ENCODE results near the gene KRTAP3-3. TPM values are rescaled to one million over a fixed set of nuclear protein-coding genes. Genes with fewer than 3 reads are reported as not detected.

KRTAP3-3 gene
- total RNA-seq, 1 donor from 2014 or later, result not detected

- DNase-seq (ENCODE audit: extremely low spot score, unreplicated experiment), result no peak
- TF ChIP-seq CTCF (IDR thresholded peaks at IDR 0.05), result no peak
- H3K4me3 Mint-ChIP-seq (ENCODE audit: unreplicated experiment), result no peak within 1 kb of the TSS
- H3K9me3 Mint-ChIP-seq (ENCODE audit: unreplicated experiment), result no peaks in the 10 kb centered on the region
- no peak within 1 kb of the TSS for H3K27ac Mint-ChIP-seq (ENCODE audit: unreplicated experiment)
- H3K4me1 Mint-ChIP-seq (ENCODE audit: unreplicated experiment), result peaks cover 6% of the 10 kb centered on the region
- no peaks in the 10 kb centered on the region for H3K36me3 Mint-ChIP-seq (ENCODE audit: unreplicated experiment)
- H3K27me3 Mint-ChIP-seq (ENCODE audit: unreplicated experiment), result peaks cover 3% of the 10 kb centered on the region
These were observed 9.7 kb downstream of the KRTAP3-3 start, which contains the start of gene KRT40 for GRCh38 chr17:40984226-40984625. Gene KRT40 (minus strand): TSS chr17:40984326. CDS start chr17:40984273, 53 bp downstream.

DNA sequence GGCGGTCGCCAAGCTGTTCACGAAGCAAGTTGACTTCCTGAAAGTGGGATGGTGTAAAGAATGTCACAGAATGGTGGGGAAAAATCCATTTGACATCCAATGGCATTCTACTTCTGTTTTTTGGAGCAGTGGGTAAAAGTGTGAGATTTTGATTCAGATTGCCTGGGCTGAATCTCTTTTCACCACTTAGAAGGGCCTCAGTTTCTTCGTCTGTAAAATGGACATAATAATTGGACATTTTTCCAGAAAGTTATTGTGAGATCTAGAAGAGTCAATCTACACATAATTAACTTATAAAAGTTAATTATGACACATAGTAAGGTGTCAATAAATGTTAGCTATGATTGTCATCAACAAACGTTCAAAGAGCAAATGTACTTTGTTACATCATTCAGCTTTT, 12.8 kb downstream of the KRTAP3-3 start:
- H3K4me3 Mint-ChIP-seq (ENCODE audit: unreplicated experiment), result no peak overlapping the region

GRCh38 chr17:40980596-40980995, 13.4 kb downstream of the KRTAP3-3 start:
- Mint-ChIP-seq H3K4me3 (ENCODE audit: unreplicated experiment) (no peak overlapping the region), H3K4me1 (ENCODE audit: unreplicated experiment) (peaks cover 5% of the 10 kb centered on the region), H3K9me3 (ENCODE audit: unreplicated experiment) (no peaks in the 10 kb centered on the region), H3K27me3 (ENCODE audit: unreplicated experiment) (no peaks in the 10 kb centered on the region), H3K36me3 (ENCODE audit: unreplicated experiment) (no peaks in the 10 kb centered on the region), H3K27ac (ENCODE audit: unreplicated experiment) (no peak overlapping the region)
- TF ChIP-seq CTCF (IDR thresholded peaks at IDR 0.05), result no peak
- DNase-seq (ENCODE audit: extremely low spot score, unreplicated experiment), result no peak

More for the DNA sequence above, 12.8 kb downstream of the KRTAP3-3 start:
- Mint-ChIP-seq H3K9me3 (ENCODE audit: unreplicated experiment) (no peaks in the 10 kb centered on the region), H3K27ac (ENCODE audit: unreplicated experiment) (no peak overlapping the region), H3K27me3 (ENCODE audit: unreplicated experiment) (no peaks in the 10 kb centered on the region), H3K36me3 (ENCODE audit: unreplicated experiment) (no peaks in the 10 kb centered on the region), H3K4me1 (ENCODE audit: unreplicated experiment) (peaks cover 5% of the 10 kb centered on the region)
- no peak for DNase-seq (ENCODE audit: extremely low spot score, unreplicated experiment)
- no peak for TF ChIP-seq CTCF (IDR thresholded peaks at IDR 0.05)

DNA sequence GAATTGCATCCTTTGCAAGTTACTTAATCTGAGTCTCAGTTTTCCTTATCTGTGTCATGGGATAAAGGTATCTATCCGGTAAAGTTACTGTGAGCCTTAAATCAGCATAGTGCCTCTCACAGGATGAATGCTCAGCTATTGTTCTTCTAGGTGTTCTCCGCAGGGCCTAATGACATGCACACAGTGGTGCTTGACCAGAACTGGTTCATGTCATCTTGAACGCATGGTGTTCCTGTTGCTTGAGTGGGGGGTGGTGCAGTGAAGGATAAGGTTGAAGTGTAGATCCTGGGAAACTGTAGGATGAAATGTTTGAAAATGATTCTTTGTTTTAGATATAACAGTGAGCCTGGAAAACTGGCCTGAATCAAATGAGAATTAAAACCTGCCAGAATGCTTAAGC, 13.8 kb downstream of the KRTAP3-3 start:
- no peak for DNase-seq (ENCODE audit: extremely low spot score, unreplicated experiment)
- no peaks in the 10 kb centered on the region for H3K9me3 Mint-ChIP-seq (ENCODE audit: unreplicated experiment)
- no peak overlapping the region for H3K4me3 Mint-ChIP-seq (ENCODE audit: unreplicated experiment)
- no peaks in the 10 kb centered on the region for H3K27me3 Mint-ChIP-seq (ENCODE audit: unreplicated experiment)
- no peak for TF ChIP-seq CTCF (IDR thresholded peaks at IDR 0.05)
- peaks cover 5% of the 10 kb centered on the region for H3K4me1 Mint-ChIP-seq (ENCODE audit: unreplicated experiment)
- H3K27ac Mint-ChIP-seq (ENCODE audit: unreplicated experiment), result no peak overlapping the region
- H3K36me3 Mint-ChIP-seq (ENCODE audit: unreplicated experiment), result no peaks in the 10 kb centered on the region

DNA sequence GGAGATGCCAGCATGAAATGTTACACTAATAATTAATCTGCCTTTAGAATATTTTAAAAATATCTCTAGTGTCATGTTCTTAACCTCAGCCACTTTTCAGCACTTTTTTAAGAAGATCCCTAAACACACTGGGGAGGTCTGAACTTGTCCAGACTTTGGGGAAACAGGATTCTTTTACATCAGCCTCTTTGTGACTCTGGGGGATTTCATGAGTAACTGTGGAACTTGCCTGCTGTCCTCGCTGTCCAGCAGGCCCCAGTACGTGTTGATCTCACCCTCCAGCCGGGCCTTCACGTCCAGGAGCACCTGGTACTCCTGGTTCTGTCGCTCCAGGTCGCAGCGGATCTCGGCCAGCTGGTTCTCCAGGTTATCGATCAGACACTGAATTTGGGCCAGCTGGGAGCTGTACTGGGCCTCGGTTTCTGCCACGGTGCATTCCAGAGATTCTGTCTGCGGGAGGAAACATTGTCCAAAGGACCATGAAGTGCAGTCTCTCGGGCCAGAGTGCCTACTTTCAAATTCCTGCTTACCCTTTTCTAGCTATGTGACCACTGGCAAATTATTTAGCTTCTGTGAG, 15.3 kb downstream of the KRTAP3-3 start:
- no peaks in the 10 kb centered on the region for H3K27me3 Mint-ChIP-seq (ENCODE audit: unreplicated experiment)
- no peak for TF ChIP-seq CTCF (IDR thresholded peaks at IDR 0.05)
- H3K9me3 Mint-ChIP-seq (ENCODE audit: unreplicated experiment), result no peaks in the 10 kb centered on the region

More for the DNA sequence above, 15.3 kb downstream of the KRTAP3-3 start:
- H3K4me3 Mint-ChIP-seq (ENCODE audit: unreplicated experiment), result no peak overlapping the region
- DNase-seq (ENCODE audit: extremely low spot score, unreplicated experiment), result no peak
- no peak overlapping the region for H3K27ac Mint-ChIP-seq (ENCODE audit: unreplicated experiment)
- peaks cover 5% of the 10 kb centered on the region for H3K4me1 Mint-ChIP-seq (ENCODE audit: unreplicated experiment)
- no peaks in the 10 kb centered on the region for H3K36me3 Mint-ChIP-seq (ENCODE audit: unreplicated experiment)

Measured in osteocyte (in vitro differentiated cells).